NCI-H1436 (cell line): ENCODE measurements around the gene CFAP97D2.
"Not testable (repeated sequence)": the region's sequence is repeated elsewhere in the genome, so short reads cannot be mapped to it uniquely, and the experiment has no call there.

Experiments used
- DNase-seq: peaks from one replicate; lab custom pipeline; 2025; lab: John Stamatoyannopoulos, UW

Gene CFAP97D2

DNA sequence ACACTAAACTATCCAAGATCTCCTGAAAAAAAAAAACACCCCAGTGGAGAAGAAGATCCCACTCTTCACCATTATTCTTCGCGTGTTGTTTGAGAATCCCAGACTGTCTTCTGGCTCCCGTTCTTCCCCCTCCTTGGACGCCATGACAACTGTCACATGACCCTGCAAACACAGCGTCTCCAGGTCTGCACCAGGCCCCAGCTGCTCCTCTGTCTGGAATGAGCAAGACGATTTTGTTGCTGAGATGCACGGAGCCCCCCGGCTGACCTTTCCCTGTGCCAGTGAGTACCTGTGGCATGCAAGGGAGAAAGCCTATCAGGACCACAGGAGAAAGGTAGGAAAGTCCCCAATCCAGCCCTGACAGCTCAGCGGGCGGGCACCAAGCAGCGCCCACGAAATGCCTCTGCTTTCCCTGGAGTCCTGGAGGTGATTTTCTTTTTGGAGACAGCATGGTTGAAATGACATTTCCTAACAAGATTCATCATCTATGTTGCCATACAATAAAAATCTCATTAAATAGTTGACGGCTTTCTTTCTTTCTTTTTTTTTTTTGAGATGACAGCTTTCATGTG is at the start of gene CFAP97D2:
Gene CFAP97D2 (plus strand): TSS at position 171 of the 572 bp plus-strand sequence. CDS start 74 bp downstream, at position 245.
- DNase-seq = no peak

DNA sequence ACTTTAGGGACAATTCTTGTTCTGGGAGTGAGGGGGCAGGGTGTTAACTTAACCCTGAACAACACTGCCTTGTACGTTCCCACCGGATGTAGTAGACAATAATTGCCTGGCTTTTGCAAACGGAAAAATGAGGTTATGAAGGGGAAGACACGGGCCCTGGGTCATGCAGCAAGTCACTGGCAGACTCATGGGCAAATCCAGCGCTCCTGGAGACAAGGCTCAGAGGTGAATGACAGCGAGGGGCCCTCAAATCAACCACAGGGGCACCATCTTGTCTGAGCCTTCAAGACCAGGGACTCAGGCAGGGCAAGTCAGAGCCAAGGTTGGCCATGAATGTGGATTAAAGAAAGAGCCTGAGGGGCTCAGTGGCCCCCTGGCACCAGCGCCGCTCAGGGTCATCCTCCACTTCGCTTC is 49.4 kb upstream of the CFAP97D2 start:
- no peak for DNase-seq

DNA sequence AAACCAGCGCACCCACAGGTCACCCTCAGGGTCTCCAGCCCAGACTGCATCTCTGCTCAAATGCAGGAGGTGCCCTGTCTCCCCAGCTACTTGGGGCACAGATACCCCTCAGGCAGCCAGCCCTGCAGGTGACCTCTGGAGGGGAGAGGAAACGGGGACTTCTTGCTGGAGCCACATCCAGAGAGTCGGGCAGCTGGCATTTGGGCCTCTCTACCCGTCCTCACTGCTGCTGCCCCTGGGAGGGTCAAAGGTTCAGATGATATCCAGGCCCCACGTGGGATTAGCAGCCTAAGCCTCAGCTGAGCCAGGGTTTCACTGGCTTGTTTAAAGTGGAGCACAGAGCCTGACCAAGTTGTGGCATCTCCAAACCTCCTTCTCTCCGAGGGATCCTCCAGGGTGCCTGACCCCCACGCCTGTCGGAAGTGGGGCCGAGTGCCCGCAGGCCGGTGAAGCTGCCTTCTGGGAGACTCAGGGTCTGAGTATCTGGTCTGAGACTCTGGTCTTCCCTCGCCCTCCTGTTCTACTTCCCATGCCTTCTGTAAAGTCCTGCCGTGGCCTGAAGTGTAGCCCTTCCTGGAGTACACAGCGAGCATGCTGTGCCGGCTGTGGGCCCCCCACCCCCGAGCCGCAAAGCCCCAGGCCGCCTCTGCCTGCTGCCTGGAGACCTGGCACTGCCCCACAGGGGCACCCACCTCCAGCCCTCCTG is 48.8 kb upstream of the CFAP97D2 start:
- DNase-seq = no peak

DNA sequence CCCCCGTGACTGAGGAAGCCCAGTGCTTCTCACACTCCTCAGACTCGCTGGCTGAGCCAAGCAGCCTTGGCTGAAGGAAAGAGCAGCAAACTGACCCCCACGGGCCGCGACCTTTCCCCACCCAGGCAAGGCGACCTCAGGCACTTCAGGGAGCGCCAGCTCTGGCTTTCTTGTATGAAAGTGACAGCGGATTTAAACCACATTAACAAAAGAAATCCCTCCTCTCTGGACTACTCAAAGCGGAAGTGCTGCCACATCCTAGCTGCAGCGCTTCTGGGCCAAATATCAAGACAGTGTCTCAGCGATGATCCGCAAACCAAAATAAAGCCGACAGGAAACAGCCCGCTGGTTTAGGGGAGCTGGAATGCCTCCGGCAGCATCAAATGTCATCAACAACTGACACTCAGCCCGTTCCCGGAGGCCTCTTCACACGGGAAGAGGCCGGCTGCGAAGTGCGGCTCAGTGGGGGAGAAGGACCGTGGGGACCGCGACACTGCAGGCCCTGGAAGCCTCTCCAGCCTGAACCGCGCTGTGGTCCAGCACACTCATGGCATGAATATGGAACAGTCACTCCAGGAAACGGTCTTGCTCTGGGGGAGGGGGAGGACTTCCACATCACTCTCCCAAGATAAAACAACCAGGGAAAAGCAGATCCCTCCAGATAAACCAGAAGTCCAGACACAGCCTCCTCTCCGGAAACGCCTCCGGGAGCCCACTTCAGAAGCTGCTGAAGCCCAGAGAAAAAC is 48.0 kb upstream of the CFAP97D2 start:
- no peak for DNase-seq

DNA sequence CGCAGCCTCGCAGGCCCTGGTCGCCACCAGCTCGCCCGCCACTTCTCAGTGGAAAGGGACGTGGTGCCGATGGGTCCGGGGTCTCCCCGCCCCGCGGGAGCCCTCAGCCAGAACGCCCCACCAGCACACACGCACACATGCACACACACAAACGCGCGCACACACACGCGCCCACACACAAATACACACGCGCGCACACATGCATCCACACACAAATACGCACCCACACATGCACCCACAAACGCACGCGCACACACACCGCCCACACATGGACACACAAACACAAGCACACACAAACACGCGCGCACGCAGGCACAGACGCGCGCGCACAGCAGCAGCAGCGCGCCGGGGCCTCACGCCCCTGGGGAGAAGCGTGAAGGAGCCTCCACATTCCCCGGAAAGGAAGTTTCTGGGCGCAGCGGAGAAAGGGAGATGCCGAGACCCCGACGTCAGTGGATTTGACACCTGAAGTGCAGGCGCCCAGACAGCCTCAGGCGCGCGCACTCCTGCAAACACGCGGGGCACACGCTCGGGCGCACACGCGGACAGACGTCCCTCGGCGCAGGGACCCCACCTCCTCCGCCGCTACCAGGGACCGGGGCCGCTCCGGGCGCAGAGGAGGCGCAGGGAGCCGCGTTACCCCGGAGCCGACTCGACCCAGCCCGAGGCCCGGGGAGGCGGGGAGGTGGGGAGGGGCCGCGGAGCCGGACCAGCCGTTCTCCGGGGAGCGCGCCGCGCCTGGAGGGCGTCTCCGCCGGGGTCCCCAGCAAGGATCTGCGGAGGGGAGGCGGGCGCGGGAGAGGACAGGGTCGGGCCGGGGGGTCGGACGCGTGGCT is 47.3 kb upstream of the CFAP97D2 start:
- no peak for DNase-seq

DNA sequence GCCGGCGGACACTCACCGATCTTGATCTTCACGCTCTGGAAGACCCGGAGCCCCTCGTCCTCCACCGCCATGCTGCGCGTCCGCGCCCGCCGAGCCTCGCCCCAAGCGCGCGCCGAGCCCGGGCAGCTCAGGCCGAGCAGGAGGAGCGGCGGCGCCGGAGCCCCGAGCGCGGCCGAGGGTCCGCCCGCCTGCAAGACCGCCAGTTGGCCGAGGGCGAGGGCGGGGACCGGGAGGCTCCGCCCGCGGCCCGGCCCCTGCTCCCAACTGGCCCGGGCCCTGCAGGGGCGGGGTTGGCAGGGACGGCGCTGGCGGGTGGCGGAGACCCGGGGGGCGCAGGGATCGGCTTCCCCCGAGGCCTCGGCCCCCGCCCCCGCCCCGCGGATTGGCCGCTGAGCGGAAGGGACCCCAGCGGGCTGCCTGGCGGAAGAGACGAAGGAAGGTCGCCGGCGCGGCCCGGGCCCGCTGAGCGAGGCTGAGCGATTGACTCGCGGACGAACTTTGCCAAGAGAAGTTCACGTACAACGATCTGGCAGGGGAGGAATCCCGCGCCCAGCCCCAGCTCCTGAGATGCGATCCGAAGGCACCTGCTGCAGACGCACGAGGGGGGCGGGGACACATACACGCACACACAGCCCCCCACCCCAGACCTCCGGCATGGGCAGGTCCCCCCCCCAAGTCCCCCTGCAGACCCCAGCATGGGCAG is 46.5 kb upstream of the CFAP97D2 start, which contains the start of gene RASA3:
Gene RASA3 (minus strand): TSS at position 205 of the 703 bp plus-strand sequence. CDS start 134 bp downstream, at position 71.
- DNase-seq = peak; percentile 32

DNA sequence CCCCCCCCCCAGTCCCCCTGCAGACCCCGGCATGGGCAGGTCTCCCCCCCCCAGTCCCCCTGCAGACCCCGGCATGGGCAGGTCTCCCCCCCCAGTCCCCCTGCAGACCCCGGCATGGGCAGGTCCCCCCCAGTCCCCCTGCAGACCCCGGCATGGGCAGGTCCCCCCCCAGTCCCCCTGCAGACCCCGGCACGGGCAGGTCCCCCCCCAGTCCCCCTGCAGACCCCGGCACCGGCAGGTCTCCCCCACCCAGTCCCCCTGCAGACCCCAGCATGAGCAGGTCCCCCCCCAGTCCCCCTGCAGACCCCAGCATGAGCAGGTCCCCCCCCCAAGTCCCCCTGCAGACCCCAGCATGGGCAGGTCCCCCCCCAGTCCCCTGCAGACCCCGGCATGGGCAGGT is 45.9 kb upstream of the CFAP97D2 start:
- not testable (repeated sequence) for DNase-seq

DNA sequence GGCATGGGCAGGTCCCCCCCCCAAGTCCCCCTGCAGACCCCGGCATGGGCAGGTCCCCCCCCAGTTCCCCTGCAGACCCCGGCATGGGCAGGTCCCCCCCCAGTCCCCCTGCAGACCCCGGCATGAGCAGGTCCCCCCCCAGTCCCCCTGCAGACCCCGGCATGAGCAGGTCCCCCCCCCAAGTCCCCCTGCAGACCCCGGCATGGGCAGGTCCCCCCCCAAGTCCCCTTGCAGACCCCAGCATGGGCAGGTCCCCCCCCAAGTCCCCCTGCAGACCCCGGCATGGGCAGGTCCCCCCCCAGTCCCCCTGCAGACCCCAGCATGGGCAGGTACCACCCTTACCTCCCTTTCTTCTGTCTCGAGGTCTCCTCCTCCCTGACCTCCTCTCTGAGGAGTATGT is 45.5 kb upstream of the CFAP97D2 start:
- not testable (repeated sequence) for DNase-seq

DNA sequence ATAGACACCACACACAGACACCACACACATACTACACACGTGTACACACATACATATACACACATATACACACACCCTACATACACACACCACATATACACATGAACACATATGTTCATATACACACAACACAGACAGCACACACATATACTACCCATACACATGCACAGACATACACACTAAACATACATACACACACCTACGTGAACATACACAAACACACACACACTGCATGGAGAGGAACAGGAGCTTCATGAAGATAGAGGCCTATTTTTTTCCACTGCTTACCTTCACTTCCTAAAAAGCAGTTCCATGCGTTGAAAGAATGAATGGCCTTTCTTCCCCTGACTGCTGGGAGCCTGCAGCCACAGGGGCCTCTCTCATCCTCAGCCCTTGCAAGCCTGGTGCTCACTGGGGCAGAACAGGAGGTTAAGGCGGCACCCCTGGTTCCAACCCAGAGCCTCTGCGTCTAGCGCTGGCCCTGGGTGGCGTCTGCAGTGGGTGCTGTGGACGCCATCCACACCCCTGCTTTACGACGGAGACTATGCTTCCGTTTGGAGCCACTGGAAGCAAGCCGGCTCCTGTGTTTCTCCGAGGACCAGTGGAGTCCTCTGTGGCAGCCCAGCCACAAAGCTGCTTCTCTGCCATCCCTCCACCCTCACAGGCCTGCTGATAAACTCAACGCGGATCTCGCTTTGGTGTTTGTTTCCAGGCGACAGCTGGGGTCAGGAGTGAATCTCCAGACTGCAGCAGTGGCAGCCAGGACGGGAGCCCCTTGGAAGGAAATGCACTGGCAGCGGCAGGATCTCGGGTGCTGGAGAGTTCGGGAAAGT is 44.7 kb upstream of the CFAP97D2 start:
- no peak for DNase-seq

DNA sequence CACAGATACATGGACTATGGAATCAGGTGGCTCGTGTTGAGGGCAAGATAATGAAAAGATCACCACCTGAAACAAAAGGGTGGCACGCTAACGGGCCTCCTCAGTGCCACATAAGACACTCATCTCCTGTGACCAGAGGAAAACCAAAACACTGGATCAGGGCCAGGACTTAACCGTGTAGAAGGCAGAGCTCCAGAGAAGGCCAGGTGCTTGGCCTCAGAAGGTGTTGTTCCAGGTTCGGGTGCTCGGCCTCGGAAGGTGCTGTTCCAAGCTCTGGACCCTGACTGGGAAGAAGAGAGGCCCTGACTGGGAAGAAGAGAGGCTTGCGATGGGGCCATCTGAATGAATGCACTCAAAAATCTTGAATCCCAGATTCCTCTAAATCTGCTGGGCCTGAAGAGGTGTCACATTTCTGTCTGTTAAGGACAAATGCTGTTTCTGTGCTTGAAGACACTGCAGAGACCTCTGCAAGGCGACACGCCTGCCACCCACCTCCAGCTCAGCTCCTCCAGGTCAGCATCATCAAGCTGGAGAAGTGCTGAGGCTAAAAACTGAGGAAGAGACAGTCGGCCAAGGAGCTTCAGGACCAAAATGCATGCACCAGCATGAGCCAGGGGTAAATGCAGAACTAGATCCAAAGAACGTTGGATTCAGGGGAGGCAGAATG is 44.0 kb upstream of the CFAP97D2 start:
- DNase-seq = no peak

DNA sequence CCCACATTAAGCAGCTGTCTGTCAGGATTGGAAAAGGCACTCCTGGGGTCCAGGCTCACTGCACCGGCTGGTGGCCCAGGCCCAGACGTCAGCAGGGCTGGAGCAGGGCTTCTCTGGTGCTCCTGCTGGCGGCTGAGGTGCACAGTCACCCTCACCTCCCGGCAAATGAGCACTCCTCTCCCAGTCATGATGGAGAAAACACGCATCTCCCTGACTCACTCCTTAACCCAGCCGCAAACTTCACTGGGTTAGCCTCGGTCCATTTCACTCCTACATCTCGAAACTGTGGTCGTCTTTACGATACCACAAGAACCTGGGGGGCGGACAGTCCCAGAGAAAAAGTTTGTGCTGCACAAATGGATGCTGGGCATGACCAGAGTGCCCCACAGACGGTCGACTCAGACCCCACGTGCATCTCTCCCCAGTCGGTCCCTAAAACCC is 43.3 kb upstream of the CFAP97D2 start:
- DNase-seq = no peak

DNA sequence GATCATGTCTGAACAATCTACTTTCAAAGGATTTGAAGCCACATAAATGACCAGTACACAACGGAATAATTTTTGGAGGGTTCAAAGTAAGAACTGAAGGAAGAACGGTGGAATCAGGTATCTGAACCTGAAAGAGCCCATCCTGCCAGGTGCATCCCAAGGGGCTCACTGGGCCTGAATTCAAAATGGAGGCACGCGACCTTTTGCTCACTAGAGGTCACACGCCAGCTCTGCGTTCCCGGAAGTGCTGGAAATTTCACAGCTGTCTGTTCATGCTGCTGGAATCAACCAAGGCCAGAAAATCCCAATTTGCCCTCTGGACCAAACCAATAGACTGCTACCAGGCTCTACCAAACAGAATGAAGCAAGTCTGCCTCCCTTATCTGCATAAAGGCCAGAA is 42.5 kb upstream of the CFAP97D2 start:
- DNase-seq = no peak

DNA sequence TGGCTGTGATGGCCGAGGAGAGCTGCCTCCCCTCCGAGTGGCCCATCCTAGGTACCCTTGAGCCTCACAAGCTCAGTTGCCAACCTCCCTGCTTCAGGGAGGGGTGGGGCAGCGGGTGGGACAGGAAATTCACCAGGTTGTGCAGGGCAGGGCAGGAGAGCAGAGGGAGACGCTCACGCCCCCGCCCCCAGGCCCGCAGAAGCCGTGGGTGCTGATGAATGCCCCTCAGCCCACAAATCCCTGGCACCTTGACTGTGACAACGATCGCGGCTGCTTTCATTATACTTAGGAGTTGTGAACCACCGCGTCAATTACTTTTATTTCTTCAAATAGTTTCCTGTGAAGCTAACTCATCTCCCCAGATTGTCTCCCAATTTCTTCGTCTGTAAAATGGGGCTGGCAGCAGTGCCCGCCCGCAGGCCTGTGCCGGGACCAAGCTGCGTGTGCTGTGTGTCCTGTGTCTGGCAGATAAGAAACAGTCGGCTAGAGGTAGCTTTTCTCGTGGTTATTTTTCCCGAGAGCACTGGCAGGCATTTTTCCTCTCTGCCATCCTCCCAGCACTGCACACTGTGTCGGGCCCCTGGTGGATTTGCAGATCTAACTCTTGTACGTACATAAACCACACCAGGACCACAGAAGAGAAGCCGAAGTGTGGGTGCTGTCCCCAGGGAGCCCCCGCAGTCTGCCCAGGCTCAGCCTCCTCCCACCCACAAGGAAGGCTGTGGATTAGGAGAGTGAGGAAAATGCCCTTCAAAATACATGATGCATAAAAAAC is 38.7 kb upstream of the CFAP97D2 start:
- DNase-seq = no peak

DNA sequence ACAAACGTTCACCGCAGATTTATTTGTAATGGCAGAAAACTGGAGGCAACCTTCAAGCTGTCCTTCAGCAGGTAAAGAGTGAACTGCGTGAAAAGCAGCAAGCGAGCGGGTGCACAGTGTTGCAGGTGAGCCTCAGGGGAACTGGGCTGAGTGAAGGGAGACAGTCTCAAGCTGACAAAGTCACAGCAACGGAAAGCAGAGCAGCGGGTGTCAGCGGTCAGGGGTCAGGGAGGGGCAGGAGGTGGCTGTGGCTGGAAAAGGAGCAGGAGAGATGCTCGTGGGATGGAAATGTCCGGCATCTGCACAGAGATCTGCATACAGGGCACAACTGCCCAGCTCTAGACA is 38.2 kb upstream of the CFAP97D2 start:
- no peak for DNase-seq

DNA sequence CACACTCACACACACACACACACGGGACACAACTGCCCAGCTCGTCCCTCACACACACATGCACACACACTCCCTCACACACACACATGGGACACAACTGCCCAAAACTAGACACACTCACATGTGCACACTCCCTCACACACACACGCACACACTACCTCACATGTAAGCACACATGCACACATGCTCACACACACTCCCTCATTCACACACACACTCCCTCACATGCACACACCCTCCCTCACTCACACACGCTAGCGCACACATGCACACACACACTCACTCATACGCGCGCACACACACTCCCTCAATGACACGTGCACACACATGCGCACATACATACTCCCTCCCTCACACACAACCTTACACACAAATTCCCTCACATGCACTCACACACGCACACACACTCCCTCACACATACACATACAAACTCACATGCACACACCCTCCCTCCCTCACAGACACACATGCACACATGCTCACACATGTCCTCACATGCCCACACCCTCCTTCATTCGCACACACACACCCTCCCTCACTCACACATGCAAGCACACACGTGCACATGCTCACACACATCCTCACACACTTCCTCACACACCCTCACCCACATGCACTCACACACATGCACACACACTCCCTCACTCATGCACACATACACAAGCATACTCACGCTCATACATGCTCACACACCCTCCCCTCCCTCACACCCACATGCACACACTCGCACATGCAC is 37.6 kb upstream of the CFAP97D2 start:
- no peak for DNase-seq

DNA sequence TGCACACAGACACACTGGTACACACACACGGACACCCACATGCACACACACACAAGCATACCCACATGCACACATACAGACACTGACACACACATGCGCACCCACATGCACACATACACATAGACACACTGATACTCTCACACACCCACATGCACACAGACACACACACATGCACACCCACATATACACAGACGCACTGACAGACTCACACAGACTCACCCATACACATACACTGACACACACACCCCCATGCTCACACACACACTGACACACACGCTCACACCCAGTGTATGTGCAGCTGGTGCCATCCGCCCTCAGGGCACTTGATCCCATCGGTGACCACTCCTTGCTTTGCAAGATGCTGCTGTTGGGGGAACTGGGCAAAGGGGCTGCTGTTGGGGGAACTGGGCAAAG is 36.9 kb upstream of the CFAP97D2 start:
- DNase-seq = no peak

DNA sequence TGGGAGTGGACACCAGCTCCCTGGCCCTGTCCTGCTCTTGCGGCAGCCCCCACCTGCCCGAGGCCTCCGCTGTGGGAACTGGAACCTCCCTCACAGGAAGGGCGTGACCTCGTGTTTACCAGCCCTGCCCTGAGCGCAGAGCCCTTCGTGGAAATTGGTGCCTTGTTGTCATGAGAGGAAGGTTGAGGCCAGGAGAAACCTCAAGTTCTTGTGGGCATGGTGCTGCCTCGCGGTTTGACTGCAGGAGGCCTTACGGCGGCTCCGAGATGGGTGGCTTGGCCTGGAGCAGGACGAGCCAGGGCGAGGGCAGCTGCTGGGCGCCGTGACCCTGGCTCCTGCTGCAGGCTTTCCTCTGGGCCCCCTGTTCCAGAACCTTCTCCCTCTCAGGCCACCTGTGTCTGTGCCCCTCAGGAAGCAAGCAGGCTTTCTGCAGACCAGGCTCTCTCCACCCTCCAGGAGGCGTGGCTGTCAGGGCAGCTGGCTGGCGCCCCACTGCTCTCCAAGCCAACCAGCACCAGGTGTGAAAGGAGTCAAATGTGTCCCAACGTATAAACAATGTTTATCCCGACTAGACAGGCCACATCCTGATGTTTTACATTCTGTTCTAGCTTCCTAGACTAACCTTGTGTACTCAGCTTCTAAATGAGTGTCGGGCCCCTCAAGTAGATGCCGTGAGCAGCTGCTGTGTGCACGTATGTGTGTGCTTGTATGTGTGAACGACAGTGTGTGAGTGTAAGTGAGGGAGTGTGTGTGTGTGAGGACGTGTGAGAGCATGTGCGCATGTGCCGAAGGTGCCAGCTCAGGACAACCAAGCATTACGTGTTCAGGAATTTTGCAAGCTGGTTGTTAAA is 36.2 kb upstream of the CFAP97D2 start:
- DNase-seq = no peak
